Stimulated activated CD4-positive, alpha-beta T cell treated with anti-CD3 and anti-CD28 coated beads, Interleukin-1b, Interleukin-23, amount 100 ng/mL, for 4 hours (primary cell): ENCODE measurements around the gene DCD.
"Not testable (repeated sequence)": the region's sequence is repeated elsewhere in the genome, so short reads cannot be mapped to it uniquely, and the experiment has no call there.

ENCODE experiments used
- DNase-seq, 2 donors: peaks; one replicate each; pipeline ENCODE4 v3.0.0-alpha.2; 2020; ENCODE audit warnings: low read depth in 2 of 2

DCD gene

DNA sequence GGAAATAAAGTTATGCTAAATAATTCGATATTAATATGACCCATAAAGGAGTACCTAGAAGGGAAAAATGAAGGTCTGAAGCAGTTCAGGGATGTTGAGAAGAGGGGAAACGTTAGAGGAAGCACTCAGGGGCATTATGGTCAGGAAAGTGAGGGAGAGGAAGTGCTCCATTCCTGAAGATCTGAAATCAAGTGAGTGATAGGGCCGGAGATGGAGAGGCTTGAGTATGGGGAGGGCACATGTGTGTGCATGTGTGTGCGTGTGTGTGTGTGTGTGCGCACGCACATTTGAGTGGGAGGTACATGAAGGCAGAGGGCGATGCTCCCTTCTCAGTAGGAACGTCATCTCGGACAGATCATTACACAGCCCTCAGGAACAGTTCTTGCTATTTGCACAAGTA is 4.9 kb upstream of the DCD start:
- no peak for DNase-seq

DNA sequence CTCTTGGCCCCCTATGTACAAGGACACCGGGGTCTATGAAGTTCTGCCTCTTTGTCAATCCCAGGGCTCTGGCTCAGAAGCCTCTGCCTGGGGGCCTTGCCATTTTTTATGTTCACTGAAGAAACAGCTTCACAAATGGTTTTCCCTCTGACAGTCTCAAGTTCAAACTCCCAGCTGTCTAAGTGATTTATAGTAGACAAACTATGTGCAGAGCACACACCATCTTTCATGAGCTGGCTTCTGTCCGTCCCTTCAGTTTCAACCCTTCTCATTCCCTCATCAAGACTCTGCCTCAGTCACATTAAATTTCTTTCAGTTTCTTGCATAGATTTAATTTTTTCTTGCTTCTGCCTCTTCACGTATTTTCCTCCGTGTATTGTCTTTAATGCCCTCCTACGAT is 2.7 kb upstream of the DCD start:
- DNase-seq = no peak

DNA sequence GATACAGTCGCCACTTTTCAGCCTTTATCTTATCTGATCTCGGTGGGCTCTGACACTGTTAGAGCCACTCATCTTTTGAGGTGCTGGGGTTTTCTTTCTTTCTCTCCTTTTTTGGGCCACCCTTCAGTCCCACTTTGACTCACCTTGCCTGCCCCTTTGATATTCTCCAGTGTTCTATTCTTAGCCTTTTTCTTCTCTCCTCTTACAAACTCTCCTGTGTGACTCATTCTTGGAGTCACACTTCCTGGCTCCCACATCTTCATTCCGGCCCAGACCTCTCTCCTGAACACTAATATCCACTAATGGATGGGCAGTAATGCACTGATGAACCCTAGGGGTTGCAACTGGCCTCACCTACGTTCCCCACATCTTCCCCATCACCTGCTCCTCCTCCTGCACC is 2.2 kb upstream of the DCD start:
- DNase-seq = no peak

DNA sequence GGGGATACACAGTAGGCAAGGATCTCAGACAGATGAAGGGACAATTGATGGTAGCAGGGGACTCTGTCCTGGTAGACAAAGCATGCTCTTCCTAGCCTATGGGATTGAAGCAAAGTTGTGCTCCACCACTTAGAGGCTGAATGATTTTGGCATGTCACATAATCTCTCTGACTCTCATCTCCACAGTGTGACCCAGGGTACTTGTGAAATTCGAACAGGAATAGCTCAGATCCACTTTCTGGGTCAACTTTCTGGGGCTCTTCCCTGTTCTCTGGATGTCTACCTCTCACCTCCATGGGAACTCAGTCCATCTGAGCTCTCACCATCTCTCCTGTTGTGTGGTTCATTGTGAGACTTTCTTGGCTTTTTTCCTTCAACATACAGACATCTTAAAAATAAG is 1.7 kb upstream of the DCD start:
- no peak for DNase-seq

DNA sequence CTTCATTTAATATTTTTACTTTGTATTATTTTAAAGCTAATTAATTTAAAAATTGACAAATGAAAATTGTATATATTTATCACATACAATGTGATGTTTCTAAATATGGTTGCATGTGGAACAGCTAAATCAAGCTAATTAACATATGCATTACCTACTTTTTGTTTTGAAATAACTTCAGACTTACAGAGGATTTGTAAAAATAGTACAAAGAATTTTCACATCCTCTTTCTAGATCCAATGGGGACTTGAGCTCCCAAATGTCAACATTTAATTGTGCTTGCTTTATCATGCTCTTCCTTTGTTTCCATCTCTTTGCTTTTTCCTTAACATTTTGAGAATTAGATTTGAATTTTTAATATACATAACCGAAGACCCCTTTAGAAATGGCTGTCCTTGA is 6.6 kb downstream of the DCD start:
- DNase-seq = no peak

DNA sequence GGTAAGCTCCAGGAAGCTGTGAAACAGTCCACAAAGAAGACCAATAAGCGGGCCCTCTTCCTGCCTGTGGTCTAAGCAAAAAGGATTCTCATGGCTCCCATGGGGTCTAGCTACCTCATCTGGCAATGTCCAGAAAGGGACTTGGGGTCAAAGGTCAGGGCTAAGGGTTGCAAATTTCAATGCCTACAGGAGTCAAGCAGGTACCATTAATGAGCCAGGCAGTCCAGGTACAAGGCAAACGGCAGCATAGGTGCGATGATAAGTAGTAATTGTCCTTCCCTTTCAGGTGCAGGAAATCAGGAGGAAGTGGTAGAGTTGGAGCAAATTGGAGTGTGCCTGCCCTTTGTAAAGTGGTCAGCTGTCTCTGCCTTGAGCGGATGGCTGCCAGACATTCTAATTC is 7.1 kb downstream of the DCD start:
- DNase-seq = no peak

DNA sequence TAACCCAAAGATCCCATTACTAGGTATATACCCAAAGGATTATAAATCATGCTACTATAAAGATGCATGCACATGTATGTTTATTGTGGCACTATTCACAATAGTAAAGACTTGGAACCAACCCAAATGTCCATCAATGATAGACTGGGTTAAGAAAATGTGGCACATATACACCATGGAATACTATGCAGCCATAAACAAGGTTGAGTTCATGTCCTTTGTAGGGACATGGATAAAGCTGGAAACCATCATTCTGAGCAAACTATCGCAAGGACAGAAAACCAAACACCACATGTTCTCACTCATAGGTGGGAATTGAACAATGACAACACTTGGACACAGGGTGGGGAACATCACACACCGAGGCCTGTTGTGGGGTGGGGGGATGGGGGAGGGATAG is 9.1 kb downstream of the DCD start:
- not testable (repeated sequence) for DNase-seq

DNA sequence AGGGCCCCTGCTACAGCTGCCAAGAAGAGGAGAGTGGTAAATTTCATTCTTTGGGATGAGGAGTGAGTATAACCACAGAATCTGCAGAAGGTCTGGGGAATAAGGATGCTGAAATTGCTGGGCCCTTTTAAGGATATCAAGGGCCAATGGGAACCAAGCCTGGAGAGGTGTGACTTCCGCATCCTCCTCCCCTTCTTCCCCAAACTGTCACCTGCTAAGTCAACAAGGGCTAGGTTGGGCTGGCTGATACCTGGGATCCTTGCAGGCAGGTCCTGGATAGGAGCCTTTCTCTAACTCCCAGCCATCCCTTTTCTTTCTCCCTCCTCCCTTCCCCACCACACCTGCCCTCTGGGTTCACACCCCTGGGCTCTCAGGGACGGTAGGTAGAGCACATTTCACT is 13.4 kb downstream of the DCD start, which contains the start of gene LACRT:
LACRT (minus strand) TSS at position 101 of the 400 bp plus-strand sequence; CDS start at position 47, 54 bp downstream.
- no peak for DNase-seq

DNA sequence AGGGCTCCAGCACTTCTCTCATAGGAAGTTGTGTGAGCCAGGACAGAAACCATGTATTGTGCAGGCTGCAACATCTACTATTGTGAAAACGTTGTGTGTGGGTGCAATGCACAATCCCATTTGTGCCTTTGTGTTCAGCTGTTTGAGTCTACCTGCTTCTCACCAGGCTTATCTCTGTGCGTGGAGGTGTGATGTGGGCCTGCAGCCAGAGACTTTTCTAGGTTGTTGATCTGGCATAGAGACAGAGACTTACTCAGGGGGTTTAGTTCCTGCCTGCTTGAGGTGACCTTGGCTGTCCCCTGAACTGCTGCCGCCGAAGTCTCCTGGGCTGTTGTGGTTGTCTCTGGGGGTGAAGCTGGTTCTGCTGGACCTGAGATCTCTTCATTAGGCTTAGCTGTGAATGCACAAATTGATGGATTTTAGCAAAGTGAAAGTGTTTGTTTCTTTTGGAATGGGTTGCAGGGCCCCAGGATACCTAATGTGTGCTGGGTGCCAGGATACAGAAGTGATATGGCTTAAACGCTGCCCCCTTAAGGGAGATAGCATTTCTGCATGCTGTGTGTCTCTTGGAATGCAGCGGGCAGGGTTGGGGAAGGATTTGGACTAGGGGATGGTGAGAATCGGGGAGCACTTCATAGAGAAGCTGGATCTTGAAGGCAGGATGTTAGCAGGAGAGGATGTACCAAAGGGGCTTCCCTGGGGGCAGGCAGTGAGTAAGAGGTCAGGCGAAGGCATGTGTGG is 16.0 kb downstream of the DCD start:
- DNase-seq = no peak

DNA sequence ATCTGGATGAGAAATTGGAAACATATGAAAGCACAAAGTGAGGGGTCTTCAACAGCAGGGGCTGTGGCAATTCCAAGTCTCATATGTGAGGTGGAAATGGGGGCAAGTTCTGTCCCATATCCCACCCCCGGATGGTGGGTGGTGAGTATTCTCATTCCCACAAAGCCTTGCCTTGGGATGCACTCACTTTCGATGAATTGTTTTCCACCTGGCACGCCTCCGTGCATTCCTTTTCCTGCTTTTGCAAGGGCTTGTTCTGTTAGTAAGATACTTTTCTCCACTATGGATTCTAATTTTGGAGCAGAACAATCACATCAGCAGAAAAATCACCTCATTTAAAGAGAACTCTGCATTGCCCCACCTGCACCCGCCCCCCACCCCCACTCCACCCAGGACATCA is 16.6 kb downstream of the DCD start:
- DNase-seq = no peak

DNA sequence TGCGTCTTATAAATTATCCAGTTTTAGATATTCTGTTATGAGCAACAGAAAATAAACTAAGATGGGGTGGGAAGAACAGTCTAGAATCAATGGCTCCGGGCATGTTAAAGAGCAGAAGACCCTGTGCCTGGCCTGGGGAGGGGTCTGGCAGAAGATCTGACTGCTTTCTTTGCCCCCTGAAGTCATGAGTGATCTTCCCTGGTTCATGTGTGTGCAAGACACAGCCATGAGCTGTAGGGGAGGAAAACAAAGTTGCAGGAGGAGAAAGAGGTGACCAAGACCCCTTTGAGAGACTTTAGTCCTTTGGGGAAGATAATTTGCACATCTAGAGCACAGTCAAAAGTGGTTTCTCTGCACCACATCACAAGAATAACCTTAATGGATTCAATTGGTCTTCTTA is 18.2 kb downstream of the DCD start:
- DNase-seq = no peak

DNA sequence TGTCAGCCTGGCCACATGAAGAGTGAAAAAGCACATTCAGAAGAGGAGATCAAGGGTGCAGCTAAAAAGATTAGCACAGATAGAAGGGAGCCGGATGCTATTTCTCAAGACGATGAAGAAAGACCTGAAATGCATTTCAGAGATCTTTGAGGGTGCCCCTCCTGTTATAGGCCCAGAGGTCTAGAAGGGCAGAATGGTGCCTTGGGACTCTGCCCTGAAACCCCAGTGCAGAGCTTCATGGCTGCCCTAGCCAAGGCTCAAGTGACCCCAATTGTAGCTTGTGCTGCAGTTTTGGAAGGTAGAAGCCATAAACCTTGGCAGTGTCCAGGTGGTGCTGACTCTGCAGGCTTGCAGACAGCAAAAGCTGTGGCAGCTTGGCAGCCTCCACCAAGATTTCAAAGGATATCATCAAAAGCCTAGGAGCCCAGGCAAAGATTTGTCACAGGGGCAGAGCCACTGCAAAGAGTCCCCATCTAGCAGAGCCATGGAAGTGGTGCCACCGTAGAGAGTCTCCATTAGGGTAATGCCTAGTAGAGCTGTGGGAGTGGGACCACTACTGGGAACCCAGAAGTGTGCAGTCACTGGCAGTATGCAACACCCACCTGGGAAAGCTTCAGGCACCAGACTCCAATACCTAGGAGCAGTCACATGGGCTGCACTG is 19.8 kb downstream of the DCD start:
- no peak for DNase-seq

DNA sequence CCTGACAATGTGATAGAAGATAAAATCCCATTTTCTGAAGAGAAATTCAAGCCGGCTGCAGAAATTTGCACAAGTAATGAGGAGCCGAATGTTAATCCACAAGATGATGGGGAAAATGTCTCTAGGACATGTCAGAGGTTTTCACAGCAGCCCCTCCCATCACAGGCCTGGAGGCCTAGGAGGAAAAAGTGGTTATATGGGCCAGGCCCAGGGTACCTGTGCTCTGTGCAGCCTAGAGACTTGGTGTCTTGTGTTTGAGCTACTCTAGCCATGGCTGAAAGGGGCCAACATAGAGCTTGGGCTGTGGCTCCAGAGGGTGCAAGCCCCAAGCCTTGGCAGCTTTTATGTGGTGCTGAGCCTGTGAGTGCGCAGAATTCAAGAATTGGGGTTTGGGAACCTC is 20.9 kb downstream of the DCD start:
- DNase-seq = no peak

DNA sequence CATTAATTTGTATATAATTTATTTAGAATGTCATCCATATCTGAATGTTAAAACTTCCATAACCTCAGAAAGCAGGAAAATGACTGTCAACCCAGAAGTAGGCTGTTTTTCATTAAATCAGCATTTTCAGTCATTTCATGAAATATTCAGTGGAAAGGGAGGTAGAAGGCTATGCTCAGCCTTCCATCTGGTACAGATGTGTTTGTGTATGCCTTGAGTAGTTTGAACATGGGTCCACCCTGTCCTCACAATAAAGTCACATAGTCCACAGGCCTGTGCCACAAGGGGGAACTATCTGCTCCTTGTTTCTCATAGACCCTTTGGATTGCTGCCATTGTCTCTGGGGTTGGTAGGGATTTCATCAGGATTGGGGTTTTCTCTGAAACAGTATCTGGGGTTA is 22.6 kb downstream of the DCD start:
- DNase-seq = no peak

DNA sequence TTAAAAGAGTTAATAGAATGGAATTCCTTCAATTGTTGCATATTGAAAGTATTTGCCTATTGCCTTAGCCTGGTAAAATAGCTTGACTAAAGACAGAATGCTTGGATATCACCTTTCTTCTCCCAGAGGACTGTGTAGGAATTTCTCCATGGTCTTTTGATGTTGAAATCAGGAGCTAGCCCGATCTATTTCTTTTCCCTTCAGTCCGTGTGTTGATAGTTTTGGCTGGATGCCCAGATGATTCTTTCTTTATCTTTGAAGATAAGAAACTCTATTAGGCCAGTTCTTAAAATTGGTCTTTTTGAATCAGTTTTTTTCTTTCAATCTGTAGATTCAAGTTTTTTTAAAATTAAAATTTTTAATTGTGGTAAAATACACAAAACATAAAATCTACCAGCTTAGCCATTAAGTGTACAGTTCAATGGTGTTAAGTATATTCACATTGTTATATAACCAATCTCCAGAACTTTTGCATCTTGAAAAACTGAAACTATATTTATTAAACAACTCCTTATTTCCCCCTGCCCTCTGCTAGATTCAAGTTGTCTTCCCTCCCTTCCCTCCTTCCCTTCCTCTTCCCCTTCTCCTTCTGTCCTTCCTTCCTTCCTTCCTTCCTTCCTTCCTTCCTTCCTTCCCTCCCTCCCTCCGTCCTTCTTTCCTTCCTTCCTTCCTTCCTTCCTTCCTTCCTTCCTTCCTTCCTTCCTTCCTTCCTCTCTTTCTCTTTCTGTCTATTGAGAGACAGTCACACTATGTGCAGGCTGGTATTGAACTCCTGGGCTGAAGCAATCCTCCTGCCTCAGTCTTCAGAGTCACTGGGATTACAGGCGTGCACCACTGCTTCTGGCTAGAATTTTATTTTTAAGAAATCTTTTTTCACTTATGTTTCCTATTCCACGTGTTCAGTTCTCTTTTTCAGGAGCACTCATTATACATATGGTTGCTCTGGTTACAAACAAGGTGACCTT is 23.6 kb downstream of the DCD start:
- DNase-seq = no peak

DNA sequence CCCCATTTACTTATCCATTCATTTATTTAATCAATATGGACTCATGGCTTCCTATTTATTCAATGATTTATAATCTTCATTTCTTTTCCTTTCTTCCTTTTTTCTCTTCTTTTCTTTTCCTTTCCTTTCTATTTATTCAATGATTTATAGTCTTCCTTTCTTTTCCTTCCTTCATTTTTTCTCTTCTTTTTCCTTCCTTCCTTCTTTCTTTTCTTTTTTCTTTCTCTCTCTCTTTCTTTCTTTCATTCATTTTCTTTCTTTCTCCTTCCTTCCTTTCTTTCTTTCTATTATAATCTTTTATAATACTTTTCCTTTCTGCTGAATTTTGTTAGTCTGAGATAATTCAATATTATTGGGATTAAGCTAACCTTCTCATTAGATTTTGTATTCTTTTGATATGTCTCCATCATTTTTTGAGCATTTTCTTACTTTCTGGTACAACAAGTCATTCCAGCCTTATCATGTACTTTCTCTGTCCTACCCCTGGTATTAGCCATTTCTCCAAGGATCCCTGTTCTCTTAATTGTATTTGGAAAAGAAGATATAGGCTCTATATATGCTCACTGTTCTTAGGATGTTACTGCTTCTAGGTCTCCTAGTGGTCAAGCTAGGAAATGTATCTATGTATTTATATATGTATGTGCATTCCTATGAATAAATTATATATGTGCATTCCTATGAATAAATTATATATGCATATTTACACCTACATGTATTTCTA is 25.5 kb downstream of the DCD start:
- DNase-seq = no peak

DNA sequence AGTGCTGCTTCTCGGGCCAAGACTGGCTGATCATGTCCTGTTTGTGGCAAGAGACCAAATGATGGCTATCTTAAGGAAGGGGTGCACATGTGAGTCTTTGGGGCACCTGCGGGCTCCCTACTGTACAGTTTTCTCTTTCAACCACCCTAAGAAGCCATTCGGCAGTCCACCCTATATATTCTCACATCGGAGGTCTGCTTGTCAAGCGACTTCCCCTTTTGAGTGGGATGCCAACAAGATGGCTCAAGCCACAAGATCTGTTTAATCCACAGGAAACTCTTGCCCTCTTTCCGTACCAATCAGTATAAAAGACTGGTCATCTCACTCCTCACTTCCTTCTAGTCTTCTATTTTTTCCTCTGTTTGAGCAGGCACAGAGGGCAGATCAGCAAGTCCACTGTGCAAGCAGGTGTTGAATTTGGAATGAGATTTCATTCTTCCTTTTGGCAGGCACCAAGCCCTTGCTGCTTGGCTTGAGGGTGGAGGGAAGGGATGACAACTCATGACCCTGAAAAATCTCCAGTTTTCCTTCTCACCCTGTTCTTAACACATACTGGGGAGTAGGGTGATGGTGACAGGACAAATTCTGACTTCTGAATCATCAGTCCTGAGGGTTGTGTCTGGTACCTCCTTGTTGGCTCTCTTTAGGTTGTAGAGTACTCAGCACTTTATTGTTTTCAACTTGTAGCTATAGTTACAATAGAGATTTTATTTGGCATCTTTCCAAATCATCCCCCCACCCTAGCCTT is 31.1 kb downstream of the DCD start:
- no peak for DNase-seq

DNA sequence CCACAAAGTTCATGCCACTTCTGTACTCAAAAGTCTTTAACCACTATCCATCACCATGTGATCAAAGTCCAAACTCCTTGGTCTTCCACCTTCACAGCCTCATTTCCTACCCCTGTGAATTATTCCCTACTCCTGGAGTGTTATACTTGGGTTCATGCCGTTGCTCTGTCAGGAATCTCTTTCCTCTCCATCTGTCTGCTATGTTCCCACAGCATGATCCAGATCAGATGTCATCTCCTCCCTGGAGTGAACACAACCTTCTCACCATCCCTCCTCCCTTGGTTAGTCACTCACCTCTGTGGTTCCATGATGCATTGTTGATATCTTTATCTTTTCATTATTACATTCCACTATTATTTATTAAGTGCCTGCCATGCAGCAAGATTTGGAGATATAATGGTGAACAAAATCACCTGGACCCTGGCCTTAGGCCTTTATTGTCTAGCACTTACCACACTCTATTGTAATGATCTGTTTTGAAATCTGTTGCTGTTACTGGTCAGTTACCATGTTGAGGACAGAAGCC is 35.9 kb downstream of the DCD start:
- DNase-seq = no peak

DNA sequence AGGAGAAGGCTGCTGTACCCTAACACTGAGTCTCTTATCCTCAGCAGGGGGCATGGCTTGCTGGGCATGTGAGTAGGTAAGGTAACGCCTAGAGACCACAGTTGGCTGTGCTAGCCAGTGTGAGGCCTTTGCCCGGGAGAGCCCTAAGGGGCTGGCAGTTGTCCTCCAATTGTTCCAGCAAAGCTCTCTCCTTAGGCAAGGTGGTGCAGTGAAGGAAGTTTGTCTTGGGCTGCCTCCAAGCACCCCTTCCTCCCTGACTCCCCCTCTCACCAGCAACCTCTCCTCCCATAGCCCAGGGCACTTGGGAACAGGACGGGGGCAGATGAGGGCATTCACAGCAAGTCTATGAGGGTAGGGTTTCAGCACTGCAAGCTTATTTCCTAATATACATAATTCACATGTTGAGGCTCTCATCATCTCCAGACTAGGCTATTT is 36.4 kb downstream of the DCD start:
- DNase-seq = no peak

DNA sequence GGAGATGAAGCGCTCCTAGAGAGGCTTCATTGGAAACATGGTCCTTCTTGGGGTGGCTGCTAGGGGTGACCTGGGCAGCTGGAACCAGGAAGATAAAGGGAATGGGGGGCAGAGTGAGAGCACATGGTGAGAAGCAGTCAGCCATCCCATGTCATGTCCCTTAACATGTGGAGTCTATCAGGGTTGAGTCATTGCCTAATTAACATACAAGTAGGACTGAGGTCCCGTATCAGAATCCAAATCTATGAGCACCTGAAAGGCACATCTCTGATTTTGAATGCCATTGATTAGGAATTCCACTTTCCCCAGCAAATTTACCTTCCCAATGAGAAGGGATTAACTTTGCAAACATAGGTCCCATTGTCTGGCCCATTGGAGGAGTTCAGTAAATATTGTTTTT is 39.4 kb downstream of the DCD start:
- no peak for DNase-seq

DNA sequence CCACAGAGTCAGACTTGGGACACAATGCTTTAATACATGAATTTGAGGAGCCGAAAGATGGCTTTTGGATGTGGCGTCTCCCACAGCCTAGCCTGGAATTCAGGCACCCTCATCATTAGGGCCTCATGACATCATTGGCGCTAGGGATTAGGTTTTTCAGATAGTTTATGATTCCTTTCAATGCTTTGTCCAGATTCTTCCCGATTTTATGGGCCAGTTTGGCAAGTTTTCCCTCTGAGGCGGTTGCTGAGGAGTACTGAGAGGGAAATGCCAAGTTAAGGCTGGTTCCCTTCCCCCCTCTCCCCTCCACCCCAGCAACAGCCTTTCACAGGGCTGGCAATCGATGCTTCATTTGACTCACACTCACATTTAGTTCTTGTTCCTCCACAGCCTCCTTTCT is 40.0 kb downstream of the DCD start:
- DNase-seq = no peak
